Measurements from ENCODE around the gene DNAJC11.
A peak's percentile ranks its signal among the peaks of the same experiment; 100 is the strongest.

The DNAJC11 gene

GRCh38 chr1:6727535-6727934 lies 25.9 kb upstream of the DNAJC11 start:
- no peak overlapping the region for H3K4me3 ChIP-seq
- peak; percentile 74 to 75 for DNase-seq
- peak; percentile 81 to 89 for TF ChIP-seq CTCF (IDR thresholded peaks at IDR 0.05)
- intact Hi-C loops (cut with DNase I; ENCODE audit: low total_unique reads): loop anchor here (10.0 kb wide), 1 partner anchor 157 kb away; no protein-coding TSS in a partner anchor
- H3K4me1 ChIP-seq: peaks cover 0 to 17% (median 0%) of the 10 kb centered on the region in 4 donors
- H3K27me3 ChIP-seq: no peaks in the 10 kb centered on the region
- H3K36me3 ChIP-seq: no peaks in the 10 kb centered on the region
- no peak overlapping the region for H3K27ac ChIP-seq
- H3K9me3 ChIP-seq: no peaks in the 10 kb centered on the region

- H3K9me3 ChIP-seq: no peaks in the 10 kb centered on the region
- H3K27me3 ChIP-seq: no peaks in the 10 kb centered on the region
- no peaks in the 10 kb centered on the region for H3K36me3 ChIP-seq
- no peak overlapping the region for H3K27ac ChIP-seq
- H3K4me1 ChIP-seq: peaks cover 0 to 17% (median 0%) of the 10 kb centered on the region in 4 donors
- H3K4me3 ChIP-seq: no peak overlapping the region
- TF ChIP-seq CTCF (IDR thresholded peaks at IDR 0.05): no peak
- intact Hi-C loops (cut with DNase I; ENCODE audit: low total_unique reads): loop anchor here (10.0 kb wide), 1 partner anchor 159 kb away; no protein-coding TSS in a partner anchor
- DNase-seq: no peak
Measured at GRCh38 chr1:6726253-6726652, 24.6 kb upstream of the DNAJC11 start.

- Histone ChIP-seq H3K27ac (no peak overlapping the region), H3K4me3 (no peak overlapping the region), H3K27me3 (no peaks in the 10 kb centered on the region), H3K4me1 (peaks cover 0 to 17% (median 0%) of the 10 kb centered on the region in 4 donors), H3K36me3 (no peaks in the 10 kb centered on the region), H3K9me3 (no peaks in the 10 kb centered on the region)
- TF ChIP-seq CTCF (IDR thresholded peaks at IDR 0.05): no peak
- intact Hi-C loops (cut with DNase I; ENCODE audit: low total_unique reads): loop anchor here (5.0 to 10.0 kb wide), 2 partner anchors 160 to 488 kb away; no protein-coding TSS in a partner anchor
- no peak for DNase-seq
Measured at GRCh38 chr1:6724517-6725141, 23.0 kb upstream of the DNAJC11 start.

GRCh38 chr1:6723621-6724428 lies 22.2 kb upstream of the DNAJC11 start:
- TF ChIP-seq CTCF (IDR thresholded peaks at IDR 0.05): no peak
- intact Hi-C loops (cut with DNase I; ENCODE audit: low total_unique reads): loop anchor here (5.0 to 10.0 kb wide), 2 partner anchors 161 to 488 kb away; no protein-coding TSS in a partner anchor
- DNase-seq: no peak
- peaks cover 0 to 17% (median 0%) of the 10 kb centered on the region in 4 donors for H3K4me1 ChIP-seq
- H3K4me3 ChIP-seq: no peak overlapping the region
- no peaks in the 10 kb centered on the region for H3K36me3 ChIP-seq
- no peak overlapping the region for H3K27ac ChIP-seq
- no peaks in the 10 kb centered on the region for H3K9me3 ChIP-seq
- H3K27me3 ChIP-seq: no peaks in the 10 kb centered on the region

- H3K4me3 ChIP-seq: no peak overlapping the region
- intact Hi-C loops (cut with DNase I; ENCODE audit: low total_unique reads): no loop called here
- peaks cover 0 to 3% of the 10 kb centered on the region in 2 donors for H3K27me3 ChIP-seq
- peaks cover 0 to 12% (median 10%) of the 10 kb centered on the region in 3 donors for H3K9me3 ChIP-seq
- no peaks in the 10 kb centered on the region for H3K4me1 ChIP-seq
- H3K36me3 ChIP-seq: no peaks in the 10 kb centered on the region
- TF ChIP-seq CTCF (IDR thresholded peaks at IDR 0.05): no peak
- no peak overlapping the region for H3K27ac ChIP-seq
- DNase-seq: no peak
Measured at GRCh38 chr1:6711174-6711573, 9.6 kb upstream of the DNAJC11 start.

Data from tibial artery (tissue), 4 donors.